ENCODE measurements around the gene SFMBT2.
"Not testable (repeated sequence)": the region's sequence is repeated elsewhere in the genome, so short reads cannot be mapped to it uniquely, and the experiment has no call there.

The SFMBT2 gene

GRCh38 chr10:7258948-7259523 lies 151.8 kb downstream of the SFMBT2 start:
- no peak for DNase-seq

- DNase-seq: no peak
Observed at GRCh38 chr10:7255517-7255916, 155.3 kb downstream of the SFMBT2 start.

- no peak for DNase-seq
Observed at GRCh38 chr10:7251696-7252465, 159.0 kb downstream of the SFMBT2 start.

GRCh38 chr10:7250236-7250635 lies 160.6 kb downstream of the SFMBT2 start:
- no peak for DNase-seq

- no peak for DNase-seq
Observed at GRCh38 chr10:7248585-7249164, 162.2 kb downstream of the SFMBT2 start.

- DNase-seq: no peak
Observed at GRCh38 chr10:7248148-7248547, 162.7 kb downstream of the SFMBT2 start.

- DNase-seq: no peak
Observed at GRCh38 chr10:7245505-7245904, 165.3 kb downstream of the SFMBT2 start.

GRCh38 chr10:7243873-7244272 lies 167.0 kb downstream of the SFMBT2 start:
- DNase-seq: no peak

- no peak for DNase-seq
Observed at GRCh38 chr10:7243139-7243538, 167.7 kb downstream of the SFMBT2 start.

GRCh38 chr10:7239312-7239985 lies 171.4 kb downstream of the SFMBT2 start:
- DNase-seq: no peak

GRCh38 chr10:7235376-7235775 lies 175.5 kb downstream of the SFMBT2 start:
- DNase-seq: no peak

- DNase-seq: no peak
Observed at GRCh38 chr10:7234109-7234508, 176.7 kb downstream of the SFMBT2 start.

GRCh38 chr10:7233259-7233991 lies 177.4 kb downstream of the SFMBT2 start:
- DNase-seq: no peak

- DNase-seq: no peak
Observed at GRCh38 chr10:7231509-7232414, 179.1 kb downstream of the SFMBT2 start.

GRCh38 chr10:7230951-7231350 lies 179.9 kb downstream of the SFMBT2 start:
- no peak for DNase-seq

GRCh38 chr10:7230036-7230435 lies 180.8 kb downstream of the SFMBT2 start:
- no peak for DNase-seq

GRCh38 chr10:7225133-7225532 lies 185.7 kb downstream of the SFMBT2 start:
- no peak for DNase-seq

GRCh38 chr10:7218968-7219367 lies 191.9 kb downstream of the SFMBT2 start:
- DNase-seq: no peak

GRCh38 chr10:7212696-7213095 lies 198.1 kb downstream of the SFMBT2 start:
- DNase-seq: not testable (repeated sequence)

- DNase-seq: no peak
Observed at GRCh38 chr10:7211857-7212577, 198.8 kb downstream of the SFMBT2 start.

- DNase-seq: no peak
Observed at GRCh38 chr10:7210516-7210915, 200.3 kb downstream of the SFMBT2 start.
